A549 (cell line): ENCODE results near the gene THADA. TPM values are rescaled to one million over a fixed set of nuclear protein-coding genes. Genes with fewer than 3 reads are reported as not detected.

ENCODE experiments used
- ATAC-seq, 2 experiments: fragments of 200-7000 bp in 1 of 2; fragments of >200 bp in 1 of 2; cut with Nextera tagmentation in 1 of 2; cut with Tn5 transposase in 1 of 2; 3 replicates each; pipeline versions ENCODE4 v1.8.0 to v1.9.1; 2018 to 2020; ENCODE audit warnings: mild to moderate bottlenecking in 1 of 2, moderate library complexity in 1 of 2
- CTCF ChIA-PET: fragments of 300-600 bp; sonication (Branson Sonifier 250); formaldehyde crosslinking; extraction: SDS; loops from one replicate; lab custom pipeline; 2021; ENCODE audit warnings: antibody characterized with exemption, inconsistent platforms; lab: Yijun Ruan, JAX
- POLR2A ChIA-PET: fragments of 350-600 bp; formaldehyde crosslinking; extraction: SDS; loops from one replicate; lab custom pipeline; 2021; ENCODE audit warnings: antibody characterized with exemption, inconsistent platforms; lab: Yijun Ruan, JAX
- DNase-seq, 2 experiments: peaks; one replicate each; pipeline versions ENCODE4 v3.0.0 to v3.0.0-alpha.2; 2011 to 2016; ENCODE audit warnings: low read depth in 1 of 2, low spot score in 1 of 2
- FAIRE-seq: peaks from 2 replicates; lab custom pipeline; 2011; peaks lifted over from hg19 to GRCh38; lab: Jason Lieb, UNC
- H3K27ac ChIP-seq, 2 experiments: fragments of >200 bp; sonication (Bioruptor Twin); formaldehyde crosslinking; 3 replicates each; pipeline ENCODE4 v1.5.1; 2016 to 2017
- H3K4me1 ChIP-seq: fragments of >200 bp; sonication (Bioruptor Twin); formaldehyde crosslinking; 3 replicates; pipeline ENCODE4 v1.6.1; 2016
- H3K4me2 ChIP-seq: fragments of >200 bp; sonication (Bioruptor Twin); formaldehyde crosslinking; 3 replicates; pipeline ENCODE4 v1.6.1; 2016
- H3K4me3 ChIP-seq: fragments of >200 bp; sonication (Bioruptor Twin); formaldehyde crosslinking; 3 replicates; pipeline ENCODE4 v1.5.1; 2016
- H3K9me3 ChIP-seq: fragments of >200 bp; sonication (Bioruptor Twin); formaldehyde crosslinking; 3 replicates; pipeline ENCODE4 v1.6.1; 2016
- BCL3 ChIP-seq: fragments of >200 bp; sonication (Bioruptor Twin); formaldehyde crosslinking; IDR thresholded peaks from 3 replicates; pipeline ENCODE4 v1.6.1; 2016
- CBX2 ChIP-seq: fragments of 200-600 bp; sonication (generic); IDR thresholded peaks from 2 replicates; pipeline ENCODE4 v1.6.1; 2016; ENCODE audit warnings: low read depth, mild to moderate bottlenecking, borderline replicate concordance
- CBX8 ChIP-seq: fragments of 200-600 bp; sonication (generic); IDR thresholded peaks from 2 replicates; pipeline ENCODE4 v1.6.1; 2016
- CHD2 ChIP-seq: fragments of 150-350 bp; IDR thresholded peaks from 2 replicates; pipeline ENCODE4 v1.6.1; 2014; ENCODE audit warnings: low read length; ENCODE audit not compliant: partially characterized antibody
- CHD4 ChIP-seq: fragments of 200-600 bp; sonication (generic); IDR thresholded peaks from 2 replicates; pipeline ENCODE4 v1.6.1; 2016; ENCODE audit warnings: antibody characterized with exemption, mild to moderate bottlenecking, borderline replicate concordance
- CTCF ChIP-seq: fragments of >200 bp; sonication (Bioruptor Twin); formaldehyde crosslinking; IDR thresholded peaks from 3 replicates; pipeline ENCODE4 v1.5.1; 2016
- EHF ChIP-seq: fragments of 250-450 bp; sonication (Bioruptor Pico); IDR thresholded peaks from 2 replicates; pipeline ENCODE4 v1.5.0; 2020; ENCODE audit warnings: mild to moderate bottlenecking
- ESRRA ChIP-seq: fragments of 150-350 bp; IDR thresholded peaks from 2 replicates; pipeline ENCODE4 v1.6.1; 2014; ENCODE audit warnings: mild to moderate bottlenecking, low read length, borderline replicate concordance
- FOXS1 ChIP-seq: fragments of 250-450 bp; sonication (Bioruptor Pico); IDR thresholded peaks from 2 replicates; pipeline ENCODE4 v1.5.0; 2020; ENCODE audit warnings: mild to moderate bottlenecking, moderate library complexity
- HOXA7 ChIP-seq: fragments of 250-450 bp; sonication (Bioruptor Pico); IDR thresholded peaks from 2 replicates; pipeline ENCODE4 v1.5.0; 2020; ENCODE audit warnings: mild to moderate bottlenecking, moderate library complexity
- HOXB13 ChIP-seq: fragments of 250-450 bp; sonication (Bioruptor Pico); IDR thresholded peaks from 2 replicates; pipeline ENCODE4 v1.5.0; 2020; ENCODE audit warnings: low read depth, mild to moderate bottlenecking, moderate library complexity
- JUN ChIP-seq, 2 experiments: fragments of >200 bp; sonication (Bioruptor Twin); formaldehyde crosslinking; IDR thresholded peaks; 2 replicates in 1 of 2; 3 replicates in 1 of 2; pipeline ENCODE4 v1.6.1; 2016 to 2017
- KDM1A ChIP-seq: fragments of 200-600 bp; sonication (generic); IDR thresholded peaks from 2 replicates; pipeline ENCODE4 v1.6.1; 2016; ENCODE audit warnings: low read depth, mild to moderate bottlenecking
- MAX ChIP-seq: IDR thresholded peaks from 2 replicates; pipeline ENCODE4 v1.6.1; 2012
- MAZ ChIP-seq: fragments of 150-350 bp; IDR thresholded peaks from 2 replicates; pipeline ENCODE4 v1.6.1; 2014; ENCODE audit warnings: antibody characterized with exemption, low read depth, low read length, borderline replicate concordance
- NFE2L2 ChIP-seq: fragments of 150-350 bp; conservative IDR thresholded peaks from 2 replicates; pipeline ENCODE4 v1.6.1; 2014; ENCODE audit warnings: low read length
- POLR2AphosphoS2 ChIP-seq: conservative IDR thresholded peaks from 2 replicates; pipeline ENCODE4 v1.6.1; 2012; ENCODE audit warnings: low read length, improper control_type of control experiment, inconsistent platforms
- RAD21 ChIP-seq, 2 experiments: fragments of >200 bp in 1 of 2; sonication (Bioruptor Twin) in 1 of 2; formaldehyde crosslinking in 1 of 2; IDR thresholded peaks in 1 of 2; conservative IDR thresholded peaks in 1 of 2; 2 replicates in 1 of 2; 3 replicates in 1 of 2; pipeline ENCODE4 v1.6.1; 2012 to 2018; ENCODE audit warnings: inconsistent platforms in 1 of 2
- RFX5 ChIP-seq: fragments of 450-650 bp; IDR thresholded peaks from 2 replicates; pipeline ENCODE4 v1.7.1; 2014; ENCODE audit warnings: antibody characterized with exemption, mild to moderate bottlenecking, moderate library complexity
- RNF2 ChIP-seq: fragments of 200-600 bp; sonication (generic); IDR thresholded peaks from 2 replicates; pipeline ENCODE4 v1.6.1; 2016; ENCODE audit warnings: low read depth, mild to moderate bottlenecking, antibody characterized with exemption, moderate library complexity, borderline replicate concordance
- SMC3 ChIP-seq: fragments of >200 bp; sonication (Bioruptor Twin); formaldehyde crosslinking; IDR thresholded peaks from 3 replicates; pipeline ENCODE4 v1.6.1; 2018; ENCODE audit warnings: inconsistent platforms
- TFCP2L1 ChIP-seq: fragments of 250-450 bp; sonication (Bioruptor Pico); IDR thresholded peaks from 2 replicates; pipeline ENCODE4 v1.5.0; 2021; ENCODE audit warnings: mild to moderate bottlenecking
- ZC3H11A ChIP-seq: fragments of 450-650 bp; IDR thresholded peaks from 2 replicates; pipeline ENCODE4 v1.6.1; 2014; ENCODE audit warnings: antibody characterized with exemption, mild to moderate bottlenecking
- ZSCAN20 ChIP-seq: fragments of 250-450 bp; sonication (Bioruptor Pico); IDR thresholded peaks from 2 replicates; pipeline ENCODE4 v1.8.0; 2022; ENCODE audit warnings: mild to moderate bottlenecking, moderate library complexity
- WGBS: methylation state at CpG from one replicate; pipeline ENCODE4 v1.1.6; 2017; ENCODE audit errors: missing lambda C conversion rate; 5-methylcytosine and 5-hydroxymethylcytosine counted together
- polyA plus RNA-seq, 4 experiments: library from polyadenylated mRNA; depleted of rRNA in 3 of 4; stranded (reverse); fragments of >200 nt; fragmentation: RNase III in 1 of 4; extraction: RNeasy Plus Mini Kit Qiagen cat#74134 plus additional on column Dnase treatment in 1 of 4; gene quantifications; 2 replicates in 3 of 4; 3 replicates in 1 of 4; pipeline ENCODE4 v1.2.3, GENCODE V29; 2011 to 2017
- TF ChIP-seq, protein P1 (sequence below): fragments of 250-450 bp; sonication (Bioruptor Pico); IDR thresholded peaks from 2 replicates; pipeline ENCODE4 v1.5.0; 2021; ENCODE audit warnings: mild to moderate bottlenecking, moderate library complexity, borderline replicate concordance
- TF ChIP-seq, protein P2 (sequence below): fragments of >200 bp; sonication (Bioruptor Twin); formaldehyde crosslinking; IDR thresholded peaks from 2 replicates; pipeline ENCODE4 v1.6.1; 2016

Gene THADA
- polyA plus RNA-seq, 2 of the 4 experiments (the other 2 are of a cell fraction) = 21.8 to 37.9 TPM

GRCh38 chr2:43556256-43556655 lies 39.6 kb downstream of the THADA start:
- POLR2A ChIA-PET = no interaction called here
- no peaks in the 10 kb centered on the region for H3K4me1 ChIP-seq
- ATAC-seq (no peak), FAIRE-seq (no peak), DNase-seq (no peak)
- WGBS = 92% methylated on average over 5 of the region's 5 CpGs
- H3K4me2 ChIP-seq = no peak overlapping the region
- no peak overlapping the region for H3K27ac ChIP-seq
- H3K4me3 ChIP-seq = no peak overlapping the region
- CTCF ChIA-PET = interaction anchor here (0.6 to 4.0 kb wide), 7 partner anchors 9 to 776 kb away, joined by 3 to 20 read pairs (median 5); no protein-coding TSS in a partner anchor
- TF ChIP-seq KDM1A = no peak
- TF ChIP-seq SMC3 = no peak
- TF ChIP-seq MAX = no peak
- TF ChIP-seq RFX5 = no peak
- TF ChIP-seq CTCF = no peak
- no peak for TF ChIP-seq RNF2
- TF ChIP-seq, protein P1, sequence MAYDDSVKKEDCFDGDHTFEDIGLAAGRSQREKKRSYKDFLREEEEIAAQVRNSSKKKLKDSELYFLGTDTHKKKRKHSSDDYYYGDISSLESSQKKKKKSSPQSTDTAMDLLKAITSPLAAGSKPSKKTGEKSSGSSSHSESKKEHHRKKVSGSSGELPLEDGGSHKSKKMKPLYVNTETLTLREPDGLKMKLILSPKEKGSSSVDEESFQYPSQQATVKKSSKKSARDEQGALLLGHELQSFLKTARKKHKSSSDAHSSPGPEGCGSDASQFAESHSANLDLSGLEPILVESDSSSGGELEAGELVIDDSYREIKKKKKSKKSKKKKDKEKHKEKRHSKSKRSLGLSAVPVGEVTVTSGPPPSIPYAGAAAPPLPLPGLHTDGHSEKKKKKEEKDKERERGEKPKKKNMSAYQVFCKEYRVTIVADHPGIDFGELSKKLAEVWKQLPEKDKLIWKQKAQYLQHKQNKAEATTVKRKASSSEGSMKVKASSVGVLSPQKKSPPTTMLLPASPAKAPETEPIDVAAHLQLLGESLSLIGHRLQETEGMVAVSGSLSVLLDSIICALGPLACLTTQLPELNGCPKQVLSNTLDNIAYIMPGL = no peak
- TF ChIP-seq, protein P2, sequence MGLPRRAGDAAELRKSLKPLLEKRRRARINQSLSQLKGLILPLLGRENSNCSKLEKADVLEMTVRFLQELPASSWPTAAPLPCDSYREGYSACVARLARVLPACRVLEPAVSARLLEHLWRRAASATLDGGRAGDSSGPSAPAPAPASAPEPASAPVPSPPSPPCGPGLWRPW = no peak
- TF ChIP-seq HOXB13 = no peak
- TF ChIP-seq ESRRA = no peak
- TF ChIP-seq POLR2AphosphoS2 = no peak
- TF ChIP-seq EHF (CRISPR knock-in tag) = no peak
- TF ChIP-seq HOXA7 (CRISPR knock-in tag) = no peak
- TF ChIP-seq JUN (IDR thresholded peaks at IDR 0.05) = no peak
- TF ChIP-seq ZSCAN20 (CRISPR knock-in tag) = no peak
- TF ChIP-seq BCL3 = no peak
- H3K9me3 ChIP-seq = no peaks in the 10 kb centered on the region

GRCh38 chr2:43553341-43553855 lies 42.4 kb downstream of the THADA start:
- CTCF ChIA-PET = interaction anchor here (0.7 kb wide), 1 partner anchor 11 kb away, joined by 3 read pairs; no protein-coding TSS in a partner anchor
- peaks cover 3% of the 10 kb centered on the region; the same call in 1 of the 3 replicates for H3K9me3 ChIP-seq
- no peak overlapping the region for H3K4me3 ChIP-seq
- no peak for DNase-seq
- no peaks in the 10 kb centered on the region for H3K4me1 ChIP-seq
- WGBS = 80% methylated on average over 3 of the region's 3 CpGs
- no peak for FAIRE-seq
- POLR2A ChIA-PET = no interaction called here
- no peak overlapping the region for H3K4me2 ChIP-seq
- H3K27ac ChIP-seq = no peak overlapping the region
- no peak for TF ChIP-seq HOXA7 (CRISPR knock-in tag)
- no peak for TF ChIP-seq CHD2
- TF ChIP-seq CBX2 = no peak
- no peak for ATAC-seq

DNA sequence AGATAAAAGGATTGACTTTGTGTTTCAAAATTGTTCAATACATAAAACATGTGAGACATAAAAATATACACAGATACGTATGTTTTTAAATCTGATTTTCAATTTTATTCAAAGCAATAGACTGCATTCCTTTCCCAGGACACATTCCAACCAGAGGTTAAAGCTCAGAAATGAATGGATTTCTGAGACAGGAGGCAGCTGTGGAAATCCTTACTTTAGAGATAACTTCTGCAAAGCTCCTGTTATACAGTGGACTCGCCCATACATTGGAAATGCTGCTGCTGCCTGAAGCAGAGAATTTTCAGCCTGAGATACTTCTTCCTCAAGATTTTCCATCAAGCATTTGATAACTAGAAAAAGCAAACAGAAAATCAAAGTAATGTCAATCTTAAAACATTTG lies 43.8 kb downstream of the THADA start:
- ChIA-PET POLR2A (no interaction called here), CTCF (interaction anchor here (0.6 to 1.4 kb wide), 6 partner anchors 10 to 421 kb away, joined by 3 to 6 read pairs (median 4); no protein-coding TSS in a partner anchor)
- Histone ChIP-seq H3K4me1 (no peaks in the 10 kb centered on the region), H3K4me3 (no peak overlapping the region), H3K4me2 (no peak overlapping the region), H3K9me3 (peaks cover 3% of the 10 kb centered on the region; the same call in 1 of the 3 replicates), H3K27ac (no peak overlapping the region)
- no peak for DNase-seq
- WGBS = 91% methylated on average over 2 of the region's 2 CpGs
- no peak for FAIRE-seq
- no peak for ATAC-seq
- TF ChIP-seq CBX8 (no peak), ESRRA (no peak), EHF (CRISPR knock-in tag) (no peak), CHD4 (no peak), CTCF (no peak), FOXS1 (CRISPR knock-in tag) (no peak), NFE2L2 (no peak), TFCP2L1 (CRISPR knock-in tag) (no peak), MAZ (no peak), ZC3H11A (no peak), RAD21 (conservative IDR thresholded peaks at IDR 0.05 in 1 of 2, IDR thresholded peaks at IDR 0.05 in 1 of 2) (no peak)
- TF ChIP-seq, all 56 proteins: peak for 0
